ENCODE measurements around the gene QSOX2.

DNA sequence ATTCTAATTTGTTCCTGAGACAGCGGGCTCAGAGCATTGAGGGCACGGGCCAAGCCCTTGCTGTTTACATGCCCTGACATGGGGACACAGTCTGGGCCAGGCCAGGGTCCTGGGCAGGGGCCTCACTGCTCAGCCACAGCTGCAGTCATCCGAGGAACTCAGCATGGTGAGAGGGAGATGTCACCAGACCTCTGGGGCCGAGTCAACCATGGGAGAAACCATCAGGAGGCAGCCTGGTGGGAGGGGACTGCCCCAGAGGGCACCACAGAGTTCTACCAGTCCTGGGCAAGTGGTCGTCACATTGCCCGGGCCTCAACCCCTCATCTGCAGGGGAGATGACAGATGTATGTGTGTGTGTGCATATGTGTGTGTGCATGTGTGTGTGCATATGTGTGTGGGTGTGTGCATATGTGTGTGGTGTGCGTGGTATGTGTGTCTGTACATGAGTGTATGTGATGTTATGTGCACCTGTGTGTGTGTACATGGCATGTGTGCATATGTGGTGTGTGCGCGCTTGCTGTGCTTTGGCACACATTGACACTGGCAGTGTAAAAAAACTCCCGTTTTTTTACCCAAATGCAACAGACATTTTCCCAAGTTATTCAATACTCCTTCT is 84.5 kb downstream of the QSOX2 start:
- no peak for TF ChIP-seq CTCF (IDR thresholded peaks at IDR 0.05)
- TF ChIP-seq POLR2A (IDR thresholded peaks at IDR 0.05), result no peak

All from body of pancreas (tissue), 4 donors.